Smooth muscle cell (in vitro differentiated cells): ENCODE measurements around the gene FEM1B. TPM values are rescaled to one million over a fixed set of nuclear protein-coding genes. Genes with fewer than 3 reads are reported as not detected.
"Not testable (repeated sequence)": the region's sequence is repeated elsewhere in the genome, so short reads cannot be mapped to it uniquely, and the experiment has no call there.

Experiments
- DNase-seq: peaks from one replicate; lab custom pipeline; 2025; ENCODE audit not compliant: unreplicated experiment; lab: John Stamatoyannopoulos, UW
- H2AFZ ChIP-seq: fragments of 200-600 bp; sonication (generic); 2 replicates; pipeline ENCODE4 v1.6.0; 2016; ENCODE audit warnings: antibody characterized with exemption, low read depth, mild to moderate bottlenecking
- H3F3A ChIP-seq: fragments of 200-600 bp; sonication (generic); 2 replicates; pipeline ENCODE4 v1.6.0; 2017; ENCODE audit warnings: antibody characterized with exemption, low read depth
- H3K27ac ChIP-seq: fragments of 200-600 bp; sonication (generic); 2 replicates; pipeline ENCODE4 v1.5.1; 2016; ENCODE audit warnings: low read depth, mild to moderate bottlenecking
- H3K27me3 ChIP-seq: fragments of 200-600 bp; sonication (generic); 2 replicates; pipeline ENCODE4 v1.6.1; 2016; ENCODE audit warnings: low read depth, mild to moderate bottlenecking
- H3K36me3 ChIP-seq: fragments of 200-600 bp; sonication (generic); 2 replicates; pipeline ENCODE4 v1.5.1; 2016; ENCODE audit warnings: low read depth
- H3K4me1 ChIP-seq: fragments of 200-600 bp; sonication (generic); 2 replicates; pipeline ENCODE4 v1.5.1; 2016; ENCODE audit warnings: low read depth
- H3K4me2 ChIP-seq: fragments of 200-600 bp; sonication (generic); 2 replicates; pipeline ENCODE4 v1.6.0; 2016; ENCODE audit warnings: mild to moderate bottlenecking
- H3K4me3 ChIP-seq: fragments of 200-600 bp; sonication (generic); 2 replicates; pipeline ENCODE4 v1.5.1; 2016; ENCODE audit warnings: mild to moderate bottlenecking
- H3K79me2 ChIP-seq: fragments of 200-600 bp; sonication (generic); 2 replicates; pipeline ENCODE4 v1.6.0; 2016; ENCODE audit warnings: low read depth, mild to moderate bottlenecking
- H3K9ac ChIP-seq: fragments of 200-600 bp; sonication (generic); 2 replicates; pipeline ENCODE4 v1.6.0; 2016; ENCODE audit warnings: low read depth
- H3K9me3 ChIP-seq: fragments of 200-600 bp; sonication (generic); replicated peaks from 2 replicates; pipeline ENCODE4 v1.5.1; 2016; ENCODE audit warnings: low read depth
- H4K20me1 ChIP-seq: fragments of 200-600 bp; sonication (generic); 2 replicates; pipeline ENCODE4 v1.6.0; 2016; ENCODE audit warnings: low read depth
- WGBS: methylation state at CpG from one replicate; pipeline ENCODE4 v1.1.7; 2016; ENCODE audit warnings: low lambda C conversion rate; 5-methylcytosine and 5-hydroxymethylcytosine counted together
- polyA plus RNA-seq: library from polyadenylated mRNA; unstranded; fragments of >200 nt; fragmentation: Nextera tagmentation; extraction: Ambion mirVana; gene quantifications from 2 replicates; pipeline ENCODE4 v1.2.1, GENCODE V29; 2016
- total RNA-seq: library from RNA; depleted of rRNA; stranded (reverse); fragments of >200 nt; gene quantifications from 2 replicates; pipeline ENCODE4 v1.2.3, GENCODE V29; 2014
- TF ChIP-seq, protein P1 (sequence below): fragments of 200-600 bp; sonication (generic); IDR thresholded peaks from 2 replicates; pipeline ENCODE4 v1.5.1; 2017; ENCODE audit warnings: borderline replicate concordance, mild to moderate bottlenecking, antibody characterized with exemption; ENCODE audit not compliant: insufficient read depth, poor library complexity, severe bottlenecking

Gene FEM1B
- total and polyA plus RNA-seq, 2 experiments from 2014 or later = 13.0 to 41.4 TPM

DNA sequence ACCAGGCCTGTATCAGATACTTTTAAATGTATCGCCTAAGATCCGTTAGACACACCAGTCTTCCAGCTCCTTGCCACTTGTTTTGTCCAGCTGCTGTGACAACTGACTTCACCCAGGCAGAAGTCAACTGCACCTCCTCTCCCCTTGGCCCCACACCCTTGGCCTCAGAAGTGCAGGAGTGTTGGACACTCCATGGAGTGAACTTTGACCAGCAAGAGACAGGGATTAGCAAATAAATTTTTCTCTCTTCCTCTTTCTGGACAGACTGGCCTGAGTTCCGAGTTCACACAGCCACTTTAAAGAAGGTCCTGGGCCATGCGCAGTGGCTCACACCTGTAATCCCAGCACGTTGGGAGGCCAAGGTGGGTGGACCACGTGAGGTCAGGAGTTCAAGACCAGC lies 45.1 kb upstream of the FEM1B start:
- Histone ChIP-seq H3K79me2 (peaks cover 20% of the 10 kb centered on the region), H3K9ac (no peak overlapping the region), H3K27me3 (no peaks in the 10 kb centered on the region), H3K9me3 (no peaks in the 10 kb centered on the region), H3K4me1 (peaks cover 22% of the 10 kb centered on the region), H3K36me3 (no peaks in the 10 kb centered on the region), H3K4me3 (no peak overlapping the region), H4K20me1 (peaks cover 10% of the 10 kb centered on the region), H3K27ac (no peak overlapping the region), H3K4me2 (no peak overlapping the region), H3F3A (no peaks in the 10 kb centered on the region), H2AFZ (no peak overlapping the region)
- WGBS = 97% methylated on average over 6 of the region's 6 CpGs
- TF ChIP-seq, protein P1, sequence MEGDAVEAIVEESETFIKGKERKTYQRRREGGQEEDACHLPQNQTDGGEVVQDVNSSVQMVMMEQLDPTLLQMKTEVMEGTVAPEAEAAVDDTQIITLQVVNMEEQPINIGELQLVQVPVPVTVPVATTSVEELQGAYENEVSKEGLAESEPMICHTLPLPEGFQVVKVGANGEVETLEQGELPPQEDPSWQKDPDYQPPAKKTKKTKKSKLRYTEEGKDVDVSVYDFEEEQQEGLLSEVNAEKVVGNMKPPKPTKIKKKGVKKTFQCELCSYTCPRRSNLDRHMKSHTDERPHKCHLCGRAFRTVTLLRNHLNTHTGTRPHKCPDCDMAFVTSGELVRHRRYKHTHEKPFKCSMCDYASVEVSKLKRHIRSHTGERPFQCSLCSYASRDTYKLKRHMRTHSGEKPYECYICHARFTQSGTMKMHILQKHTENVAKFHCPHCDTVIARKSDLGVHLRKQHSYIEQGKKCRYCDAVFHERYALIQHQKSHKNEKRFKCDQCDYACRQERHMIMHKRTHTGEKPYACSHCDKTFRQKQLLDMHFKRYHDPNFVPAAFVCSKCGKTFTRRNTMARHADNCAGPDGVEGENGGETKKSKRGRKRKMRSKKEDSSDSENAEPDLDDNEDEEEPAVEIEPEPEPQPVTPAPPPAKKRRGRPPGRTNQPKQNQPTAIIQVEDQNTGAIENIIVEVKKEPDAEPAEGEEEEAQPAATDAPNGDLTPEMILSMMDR = no peak
- no peak for DNase-seq

DNA sequence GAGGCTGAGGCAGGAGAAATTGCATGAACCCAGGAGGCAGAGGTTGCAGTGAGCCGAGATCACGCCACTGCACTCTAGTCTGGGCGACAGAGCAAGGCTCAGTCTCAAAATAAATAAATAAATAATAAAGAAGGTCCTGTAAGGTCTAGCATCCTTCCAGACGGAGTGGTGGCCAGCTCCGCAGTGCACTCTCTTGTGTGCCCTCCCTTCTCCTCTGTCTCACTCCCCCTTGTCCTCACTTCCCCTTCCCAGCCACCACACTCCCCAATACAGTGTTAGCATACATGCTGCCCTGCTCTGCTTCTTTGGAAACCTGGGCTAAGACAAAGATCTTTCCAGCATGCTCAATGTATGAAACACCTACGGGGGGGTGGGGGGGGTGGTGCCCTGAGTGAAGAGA lies 44.6 kb upstream of the FEM1B start:
- TF ChIP-seq, protein P1 = no peak
- no peak for DNase-seq
- WGBS = 94% methylated on average over 6 of the region's 6 CpGs
- Histone ChIP-seq H3K4me1 (peaks cover 21% of the 10 kb centered on the region), H3K27me3 (no peaks in the 10 kb centered on the region), H3K36me3 (no peaks in the 10 kb centered on the region), H3K4me3 (no peak overlapping the region), H3K4me2 (no peak overlapping the region), H3K9me3 (no peaks in the 10 kb centered on the region), H4K20me1 (peaks cover 9% of the 10 kb centered on the region), H3F3A (no peaks in the 10 kb centered on the region), H3K9ac (no peak overlapping the region), H3K27ac (no peak overlapping the region), H2AFZ (no peak overlapping the region), H3K79me2 (peaks cover 15% of the 10 kb centered on the region)

DNA sequence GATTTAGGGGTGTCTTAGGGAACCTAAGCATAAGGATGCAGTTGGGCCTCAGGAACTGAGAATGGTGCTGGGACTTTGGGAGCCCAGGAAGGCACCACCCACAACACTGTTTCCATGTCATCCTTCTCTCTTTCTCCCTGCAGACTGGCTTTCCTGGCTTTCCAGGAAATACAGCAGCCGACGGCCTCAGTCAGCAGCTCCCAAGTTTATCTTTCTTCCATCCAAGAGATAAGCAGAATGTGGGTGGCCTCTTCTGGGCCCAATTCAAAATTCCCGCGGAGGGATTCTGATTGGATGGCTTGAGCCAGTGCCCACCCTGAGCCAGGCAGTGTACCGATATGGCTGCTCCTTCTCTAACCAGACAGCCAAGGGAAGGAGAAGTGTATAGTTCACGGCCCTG lies 43.5 kb upstream of the FEM1B start:
- H3K36me3 ChIP-seq = no peaks in the 10 kb centered on the region
- H3K9me3 ChIP-seq = no peaks in the 10 kb centered on the region
- no peaks in the 10 kb centered on the region for H3K27me3 ChIP-seq
- no peak overlapping the region for H3K4me3 ChIP-seq
- H3K27ac ChIP-seq = no peak overlapping the region
- WGBS = 39% methylated on average over 6 of the region's 6 CpGs
- H3K79me2 ChIP-seq = peaks cover 4% of the 10 kb centered on the region
- H3K4me1 ChIP-seq = peaks cover 12% of the 10 kb centered on the region
- H3K9ac ChIP-seq = no peak overlapping the region
- no peak overlapping the region for H2AFZ ChIP-seq
- H4K20me1 ChIP-seq = no peaks in the 10 kb centered on the region
- no peak for DNase-seq
- TF ChIP-seq, protein P1 = no peak
- H3K4me2 ChIP-seq = no peak overlapping the region
- H3F3A ChIP-seq = no peaks in the 10 kb centered on the region

DNA sequence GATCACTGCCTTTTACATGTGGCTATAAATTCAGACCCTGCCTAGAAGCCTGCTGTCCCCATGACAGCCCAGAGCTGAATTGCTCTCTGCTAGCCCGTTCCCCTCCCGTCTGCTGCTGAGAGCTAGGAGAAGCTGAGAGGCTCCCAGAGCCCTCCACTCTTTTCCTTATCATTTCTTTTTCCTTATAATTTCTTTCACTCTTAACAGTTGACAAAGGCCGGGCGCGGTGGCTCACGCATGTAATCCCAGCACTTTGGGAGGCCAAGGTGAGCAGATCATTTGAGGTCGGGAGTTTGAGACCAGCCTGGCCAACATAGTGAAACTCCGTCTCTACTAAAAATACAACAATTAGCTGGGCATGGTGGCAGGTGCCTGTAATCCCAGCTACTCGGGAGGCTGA lies 43.0 kb upstream of the FEM1B start:
- not testable (repeated sequence) for H3K27me3 ChIP-seq, H2AFZ ChIP-seq, DNase-seq, H3K9me3 ChIP-seq, H4K20me1 ChIP-seq, H3K27ac ChIP-seq, H3K79me2 ChIP-seq, H3K9ac ChIP-seq, H3F3A ChIP-seq, H3K4me2 ChIP-seq, H3K36me3 ChIP-seq, H3K4me3 ChIP-seq
- peaks cover 12% of the 10 kb centered on the region for H3K4me1 ChIP-seq
- 84% methylated on average over 9 of the region's 9 CpGs for WGBS
